Pons (tissue), 1 donor: Measurements from ENCODE around the gene ITPK1.

ENCODE experiments used
- DNase-seq: peaks from one replicate; pipeline ENCODE4 v3.0.0-alpha.2; 2016; ENCODE audit warnings: low spot score

Gene ITPK1

GRCh38 chr14:92988786-92989755 is 126.7 kb downstream of the ITPK1 start:
- DNase-seq: no peak

GRCh38 chr14:92987713-92988510 is 127.8 kb downstream of the ITPK1 start:
- DNase-seq: no peak

- DNase-seq: no peak
Measured at GRCh38 chr14:92987148-92987570, 128.6 kb downstream of the ITPK1 start.

GRCh38 chr14:92986254-92987147 is 129.2 kb downstream of the ITPK1 start:
- peak; percentile 67 for DNase-seq

- DNase-seq: no peak
Measured at GRCh38 chr14:92985521-92985920, 130.2 kb downstream of the ITPK1 start.

GRCh38 chr14:92984896-92985295 is 130.8 kb downstream of the ITPK1 start:
- DNase-seq: no peak

- no peak for DNase-seq
Measured at GRCh38 chr14:92984082-92984788, 131.5 kb downstream of the ITPK1 start.

GRCh38 chr14:92982956-92983355 is 132.8 kb downstream of the ITPK1 start:
- DNase-seq: no peak

- DNase-seq: no peak
Measured at GRCh38 chr14:92981726-92982125, 134.0 kb downstream of the ITPK1 start.

GRCh38 chr14:92980866-92981265 is 134.9 kb downstream of the ITPK1 start:
- DNase-seq: no peak

- no peak for DNase-seq
Measured at GRCh38 chr14:92978229-92979021, 137.3 kb downstream of the ITPK1 start.

GRCh38 chr14:92976268-92976667 is 139.5 kb downstream of the ITPK1 start:
- DNase-seq: no peak

- no peak for DNase-seq
Measured at GRCh38 chr14:92974541-92975345, 141.0 kb downstream of the ITPK1 start.

- no peak for DNase-seq
Measured at GRCh38 chr14:92973798-92974372, 141.8 kb downstream of the ITPK1 start.

- DNase-seq: peak; percentile 83
Measured at GRCh38 chr14:92973261-92973797, 142.4 kb downstream of the ITPK1 start.

- DNase-seq: no peak
Measured at GRCh38 chr14:92971601-92972180, 144.0 kb downstream of the ITPK1 start.

GRCh38 chr14:92970271-92970670 is 145.5 kb downstream of the ITPK1 start:
- DNase-seq: no peak

GRCh38 chr14:92969871-92970270 is 145.9 kb downstream of the ITPK1 start:
- no peak for DNase-seq
